Measurements from ENCODE around the gene CRB2. TPM values are rescaled to one million over a fixed set of nuclear protein-coding genes. Genes with fewer than 3 reads are reported as not detected.

Gene CRB2
- total RNA-seq, 2 experiments from 2014 or later = not detected

- peaks cover 42% of the 10 kb centered on the region for H3K4me1 Mint-ChIP-seq (ENCODE audit: low read depth)
- ATAC-seq = no peak
- H3K9me3 Mint-ChIP-seq (ENCODE audit: insufficient read depth) = no peaks in the 10 kb centered on the region
- H3K36me3 Mint-ChIP-seq (ENCODE audit: low read depth) = no peaks in the 10 kb centered on the region
- no peaks in the 10 kb centered on the region for H3K27me3 Mint-ChIP-seq (ENCODE audit: low read depth)
- ChIA-PET CTCF (interaction anchor here (1.5 kb wide), 1 partner anchor 12 kb away, joined by 5 read pairs; no protein-coding TSS in a partner anchor), POLR2A (interaction anchor here (4.6 kb wide), 1 partner anchor 19 kb away, joined by 43 read pairs; no protein-coding TSS in a partner anchor)
- no peak overlapping the region for H3K4me3 Mint-ChIP-seq
- no peak overlapping the region for H3K27ac Mint-ChIP-seq
- no peak for DNase-seq
These were observed 14.2 kb upstream of the CRB2 start for GRCh38 chr9:123341816-123342215.

- H3K9me3 Mint-ChIP-seq (ENCODE audit: insufficient read depth) = no peaks in the 10 kb centered on the region
- no peak overlapping the region for H3K4me3 Mint-ChIP-seq
- H3K36me3 Mint-ChIP-seq (ENCODE audit: low read depth) = no peaks in the 10 kb centered on the region
- no peaks in the 10 kb centered on the region for H3K27me3 Mint-ChIP-seq (ENCODE audit: low read depth)
- ATAC-seq (no peak), DNase-seq (no peak)
- peaks cover 38% of the 10 kb centered on the region for H3K4me1 Mint-ChIP-seq (ENCODE audit: low read depth)
- ChIA-PET POLR2A (no interaction called here), CTCF (no interaction called here)
- no peak overlapping the region for H3K27ac Mint-ChIP-seq
These were observed 13.8 kb upstream of the CRB2 start for GRCh38 chr9:123342247-123342646.

- CTCF ChIA-PET = interaction anchor here (2.8 kb wide), 1 partner anchor 10 kb away, joined by 10 read pairs; no protein-coding TSS in a partner anchor
- Mint-ChIP-seq H3K9me3 (ENCODE audit: insufficient read depth) (no peaks in the 10 kb centered on the region), H3K36me3 (ENCODE audit: low read depth) (no peaks in the 10 kb centered on the region), H3K4me1 (ENCODE audit: low read depth) (peaks cover 28% of the 10 kb centered on the region), H3K27ac (no peak overlapping the region), H3K4me3 (no peak overlapping the region), H3K27me3 (ENCODE audit: low read depth) (no peaks in the 10 kb centered on the region)
- ATAC-seq = no peak
- POLR2A ChIA-PET = no interaction called here
- no peak for DNase-seq
These were observed 12.4 kb upstream of the CRB2 start for GRCh38 chr9:123343443-123344191.

- POLR2A ChIA-PET = interaction anchor here (1.4 kb wide), 1 partner anchor 20 kb away, joined by 3 read pairs; no protein-coding TSS in a partner anchor
- ATAC-seq (no peak), DNase-seq (no peak)
- no peak overlapping the region for H3K27ac Mint-ChIP-seq
- H3K4me1 Mint-ChIP-seq (ENCODE audit: low read depth) = peaks cover 20% of the 10 kb centered on the region
- H3K9me3 Mint-ChIP-seq (ENCODE audit: insufficient read depth) = no peaks in the 10 kb centered on the region
- CTCF ChIA-PET = interaction anchor here (1.5 to 2.8 kb wide), 2 partner anchors 10 to 262 kb away, joined by 5 to 10 read pairs; no protein-coding TSS in a partner anchor
- no peak overlapping the region for H3K4me3 Mint-ChIP-seq
- H3K36me3 Mint-ChIP-seq (ENCODE audit: low read depth) = no peaks in the 10 kb centered on the region
- H3K27me3 Mint-ChIP-seq (ENCODE audit: low read depth) = no peaks in the 10 kb centered on the region
These were observed 11.6 kb upstream of the CRB2 start for GRCh38 chr9:123344192-123344949.

GRCh38 chr9:123345567-123345955 lies 10.4 kb upstream of the CRB2 start:
- Mint-ChIP-seq H3K27ac (no peak overlapping the region), H3K36me3 (ENCODE audit: low read depth) (no peaks in the 10 kb centered on the region), H3K9me3 (ENCODE audit: insufficient read depth) (no peaks in the 10 kb centered on the region), H3K27me3 (ENCODE audit: low read depth) (no peaks in the 10 kb centered on the region), H3K4me3 (no peak overlapping the region), H3K4me1 (ENCODE audit: low read depth) (peaks cover 9% of the 10 kb centered on the region)
- ATAC-seq (no peak), DNase-seq (no peak)
- ChIA-PET CTCF (interaction anchor here (1.5 to 2.8 kb wide), 2 partner anchors 9 to 264 kb away, joined by 5 to 10 read pairs; no protein-coding TSS in a partner anchor), POLR2A (interaction anchor here (1.4 kb wide), 1 partner anchor 21 kb away, joined by 3 read pairs; no protein-coding TSS in a partner anchor)

- Mint-ChIP-seq H3K4me1 (ENCODE audit: low read depth) (peaks cover 4% of the 10 kb centered on the region), H3K9me3 (ENCODE audit: insufficient read depth) (no peaks in the 10 kb centered on the region), H3K36me3 (ENCODE audit: low read depth) (no peaks in the 10 kb centered on the region), H3K4me3 (no peak overlapping the region), H3K27ac (no peak overlapping the region), H3K27me3 (ENCODE audit: low read depth) (no peaks in the 10 kb centered on the region)
- DNase-seq = no peak
- ChIA-PET POLR2A (no interaction called here), CTCF (interaction anchor here (1.5 kb wide), 1 partner anchor 264 kb away, joined by 5 read pairs; no protein-coding TSS in a partner anchor)
- ATAC-seq = no peak
These were observed 10.0 kb upstream of the CRB2 start for GRCh38 chr9:123346026-123346425.

GRCh38 chr9:123346826-123347225 lies 9.2 kb upstream of the CRB2 start:
- no peaks in the 10 kb centered on the region for H3K36me3 Mint-ChIP-seq (ENCODE audit: low read depth)
- DNase-seq (no peak), ATAC-seq (no peak)
- H3K4me1 Mint-ChIP-seq (ENCODE audit: low read depth) = no peaks in the 10 kb centered on the region
- POLR2A ChIA-PET = no interaction called here
- no peaks in the 10 kb centered on the region for H3K27me3 Mint-ChIP-seq (ENCODE audit: low read depth)
- H3K9me3 Mint-ChIP-seq (ENCODE audit: insufficient read depth) = no peaks in the 10 kb centered on the region
- CTCF ChIA-PET = no interaction called here
- no peak overlapping the region for H3K27ac Mint-ChIP-seq
- no peak overlapping the region for H3K4me3 Mint-ChIP-seq

- CTCF ChIA-PET = interaction anchor here (1.1 to 3.8 kb wide), 3 partner anchors 50 to 266 kb away, joined by 4 to 36 read pairs (median 6); no protein-coding TSS in a partner anchor
- H3K27ac Mint-ChIP-seq = no peak overlapping the region
These were observed 8.5 kb upstream of the CRB2 start for GRCh38 chr9:123347289-123348060.

GRCh38 chr9:123348317-123348992 lies 7.5 kb upstream of the CRB2 start:
- H3K4me1 Mint-ChIP-seq (ENCODE audit: low read depth) = no peaks in the 10 kb centered on the region

More at GRCh38 chr9:123347289-123348060, 8.5 kb upstream of the CRB2 start:
- Mint-ChIP-seq H3K9me3 (ENCODE audit: insufficient read depth) (no peaks in the 10 kb centered on the region), H3K4me1 (ENCODE audit: low read depth) (no peaks in the 10 kb centered on the region), H3K36me3 (ENCODE audit: low read depth) (no peaks in the 10 kb centered on the region), H3K4me3 (no peak overlapping the region), H3K27me3 (ENCODE audit: low read depth) (no peaks in the 10 kb centered on the region)
- POLR2A ChIA-PET = interaction anchor here (1.9 kb wide), 1 partner anchor 8 kb away, joined by 8 read pairs; no protein-coding TSS in a partner anchor
- ATAC-seq (no peak), DNase-seq (no peak)

GRCh38 chr9:123349033-123349432 lies 7.0 kb upstream of the CRB2 start:
- no peak overlapping the region for H3K4me3 Mint-ChIP-seq
- peaks cover 2% of the 10 kb centered on the region for H3K4me1 Mint-ChIP-seq (ENCODE audit: low read depth)
- no peaks in the 10 kb centered on the region for H3K36me3 Mint-ChIP-seq (ENCODE audit: low read depth)
- POLR2A ChIA-PET = interaction anchor here (1.1 to 1.9 kb wide), 2 partner anchors 10 to 13 kb away, joined by 4 to 8 read pairs; no protein-coding TSS in a partner anchor
- H3K27me3 Mint-ChIP-seq (ENCODE audit: low read depth) = peaks cover 3% of the 10 kb centered on the region
- ATAC-seq (no peak), DNase-seq (no peak)
- H3K9me3 Mint-ChIP-seq (ENCODE audit: insufficient read depth) = no peaks in the 10 kb centered on the region
- CTCF ChIA-PET = interaction anchor here (0.9 to 3.8 kb wide), 29 partner anchors 8 to 851 kb away, joined by 3 to 38 read pairs (median 6); partner anchors contain the start of gene STRBP
- no peak overlapping the region for H3K27ac Mint-ChIP-seq

More at GRCh38 chr9:123348317-123348992, 7.5 kb upstream of the CRB2 start:
- Mint-ChIP-seq H3K36me3 (ENCODE audit: low read depth) (no peaks in the 10 kb centered on the region), H3K4me3 (no peak overlapping the region), H3K9me3 (ENCODE audit: insufficient read depth) (no peaks in the 10 kb centered on the region), H3K27ac (no peak overlapping the region), H3K27me3 (ENCODE audit: low read depth) (peaks cover 3% of the 10 kb centered on the region)
- DNase-seq (no peak), ATAC-seq (no peak)
- ChIA-PET CTCF (interaction anchor here (1.1 to 3.8 kb wide), 15 partner anchors 8 to 850 kb away, joined by 3 to 38 read pairs (median 6); no protein-coding TSS in a partner anchor), POLR2A (interaction anchor here (0.7 to 1.9 kb wide), 3 partner anchors 9 to 316 kb away, joined by 3 to 8 read pairs (median 4); no protein-coding TSS in a partner anchor)

Data from activated CD8-positive, alpha-beta T cell treated with anti-CD3 and anti-CD28 coated beads, Interleukin-2, amount 10 ng/mL, durations not matched to agents 7 days and 5 days (primary cell).